HG03095 (cell line): Measurements from ENCODE around the gene VWCE.
A peak's percentile ranks its signal among the peaks of the same experiment; 100 is the strongest.

ENCODE experiments used
- ATAC-seq: cut with Tn5 transposase; IDR thresholded peaks from one replicate; pipeline ENCODE4 v1.9.1; 2021; ENCODE audit warnings: moderate library complexity; ENCODE audit not compliant: unreplicated experiment

Gene VWCE

DNA sequence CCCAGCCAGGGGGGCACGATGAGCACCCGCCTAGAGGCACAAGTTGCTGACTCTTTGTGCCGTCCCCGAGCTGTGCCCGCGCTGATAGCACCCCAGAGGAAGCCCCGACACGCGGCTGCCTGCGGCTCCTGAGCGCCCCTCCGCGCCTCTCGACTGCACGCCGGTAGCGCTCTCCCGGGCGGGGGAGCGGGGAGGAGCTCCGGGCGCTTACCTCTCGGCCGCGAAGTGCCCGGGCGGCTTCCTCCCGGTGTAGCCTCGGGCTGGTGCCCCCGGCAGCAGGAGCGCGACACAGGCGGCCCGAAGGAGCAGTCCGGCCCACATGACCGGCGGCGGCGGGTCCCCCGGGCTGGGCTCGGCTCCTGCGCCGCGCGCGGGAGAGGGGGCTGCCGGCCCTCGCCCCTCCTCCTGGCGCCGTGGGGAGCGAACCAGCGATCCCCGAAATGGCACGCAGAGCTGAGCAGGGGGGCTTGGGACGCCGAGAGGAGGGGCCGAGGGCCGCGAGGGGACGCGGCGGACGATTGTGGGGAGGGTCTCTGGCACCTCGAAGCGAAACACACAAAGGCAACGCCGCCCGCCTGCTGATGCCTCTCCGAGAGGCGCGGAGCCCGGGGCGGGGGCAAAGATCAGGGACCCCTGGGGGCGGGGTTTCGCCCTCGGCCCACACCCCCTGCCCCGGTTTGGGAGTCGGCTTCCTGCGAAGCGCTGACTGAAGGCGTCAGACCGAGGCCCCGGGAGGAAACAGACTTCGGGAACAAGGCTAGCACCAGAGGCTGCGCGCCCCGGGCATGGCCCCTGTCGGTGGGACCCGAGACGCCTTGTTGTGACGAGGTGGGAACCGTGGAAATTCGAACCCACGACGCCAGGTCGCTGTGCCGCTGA lies at the start of gene VWCE:
Gene VWCE (minus strand): TSS at position 600 of the 879 bp plus-strand sequence. CDS start 279 bp downstream, at position 321.
- ATAC-seq = peak; percentile 76

GRCh38 chr11:61343792-61344745 lies 49.0 kb upstream of the VWCE start:
- ATAC-seq = no peak

GRCh38 chr11:61342207-61342803 lies 47.2 kb upstream of the VWCE start:
- ATAC-seq = no peak

GRCh38 chr11:61341706-61342105 lies 46.6 kb upstream of the VWCE start:
- ATAC-seq = no peak

- no peak for ATAC-seq
These were observed 45.9 kb upstream of the VWCE start for GRCh38 chr11:61340979-61341378.

GRCh38 chr11:61339490-61339878 lies 44.4 kb upstream of the VWCE start:
- no peak for ATAC-seq

DNA sequence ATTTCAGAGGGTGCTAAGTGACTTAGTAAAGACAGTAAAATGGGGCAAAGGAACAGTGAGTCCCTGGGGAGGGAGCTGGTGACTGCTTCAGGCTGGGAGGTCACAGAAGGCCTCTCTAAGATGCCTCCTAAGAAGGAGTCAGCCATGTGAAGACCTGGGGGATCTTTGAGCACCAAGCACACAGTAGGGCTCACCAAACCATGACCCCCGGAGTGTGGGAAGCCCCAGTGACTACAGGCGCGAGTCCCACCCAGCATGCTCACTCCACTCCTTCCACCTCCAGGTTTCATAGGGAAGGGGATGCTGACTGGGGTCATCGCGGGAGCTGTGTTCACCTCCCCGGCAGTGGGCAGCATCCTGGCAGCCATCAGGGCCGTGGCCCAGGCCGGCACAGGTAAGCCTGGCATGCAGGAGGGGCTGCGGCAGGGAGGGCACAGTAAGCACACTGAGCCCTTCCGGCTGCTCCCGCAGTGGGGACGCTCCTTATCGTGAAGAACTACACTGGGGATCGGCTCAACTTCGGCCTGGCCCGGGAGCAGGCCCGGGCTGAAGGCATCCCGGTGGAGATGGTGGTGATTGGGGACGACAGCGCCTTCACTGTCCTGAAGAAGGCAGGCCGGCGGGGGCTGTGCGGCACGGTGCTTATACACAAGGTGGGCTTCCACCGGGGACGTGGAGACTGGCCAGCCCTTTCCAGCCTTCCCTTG lies 43.8 kb upstream of the VWCE start:
- ATAC-seq = no peak

DNA sequence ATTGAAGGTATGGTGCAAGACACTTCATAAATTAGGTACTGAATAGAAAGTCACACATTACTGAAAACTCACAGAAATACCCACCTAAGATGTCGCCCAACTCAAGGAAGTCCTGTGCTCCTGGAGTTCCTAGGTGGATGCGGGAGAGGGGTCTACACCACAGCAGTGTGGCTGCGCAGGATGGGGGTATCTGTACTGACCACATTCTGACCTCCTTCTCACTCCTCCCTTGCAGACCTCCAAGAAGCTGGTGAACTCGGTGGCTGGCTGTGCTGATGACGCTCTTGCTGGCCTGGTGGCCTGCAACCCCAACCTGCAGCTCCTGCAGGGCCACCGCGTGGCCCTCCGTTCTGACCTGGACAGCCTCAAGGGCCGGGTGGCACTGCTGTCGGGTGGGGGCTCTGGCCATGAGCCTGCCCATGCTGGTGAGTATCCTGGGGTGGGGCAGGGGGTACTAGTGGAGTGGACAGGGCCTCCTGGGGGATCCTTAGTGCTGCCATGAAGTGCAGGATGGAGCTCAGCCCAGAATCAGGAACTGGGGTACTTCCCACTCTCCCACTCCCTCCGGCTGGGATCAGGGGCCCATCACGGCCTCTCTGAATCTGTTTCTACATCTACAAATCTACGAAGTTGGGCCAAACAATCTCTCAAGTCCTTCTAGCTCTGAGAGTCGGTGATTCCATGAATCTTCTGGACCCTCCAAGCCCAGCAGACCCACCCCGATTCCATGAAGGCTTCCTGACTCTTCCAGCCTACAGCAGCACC lies 42.8 kb upstream of the VWCE start:
- ATAC-seq = no peak

DNA sequence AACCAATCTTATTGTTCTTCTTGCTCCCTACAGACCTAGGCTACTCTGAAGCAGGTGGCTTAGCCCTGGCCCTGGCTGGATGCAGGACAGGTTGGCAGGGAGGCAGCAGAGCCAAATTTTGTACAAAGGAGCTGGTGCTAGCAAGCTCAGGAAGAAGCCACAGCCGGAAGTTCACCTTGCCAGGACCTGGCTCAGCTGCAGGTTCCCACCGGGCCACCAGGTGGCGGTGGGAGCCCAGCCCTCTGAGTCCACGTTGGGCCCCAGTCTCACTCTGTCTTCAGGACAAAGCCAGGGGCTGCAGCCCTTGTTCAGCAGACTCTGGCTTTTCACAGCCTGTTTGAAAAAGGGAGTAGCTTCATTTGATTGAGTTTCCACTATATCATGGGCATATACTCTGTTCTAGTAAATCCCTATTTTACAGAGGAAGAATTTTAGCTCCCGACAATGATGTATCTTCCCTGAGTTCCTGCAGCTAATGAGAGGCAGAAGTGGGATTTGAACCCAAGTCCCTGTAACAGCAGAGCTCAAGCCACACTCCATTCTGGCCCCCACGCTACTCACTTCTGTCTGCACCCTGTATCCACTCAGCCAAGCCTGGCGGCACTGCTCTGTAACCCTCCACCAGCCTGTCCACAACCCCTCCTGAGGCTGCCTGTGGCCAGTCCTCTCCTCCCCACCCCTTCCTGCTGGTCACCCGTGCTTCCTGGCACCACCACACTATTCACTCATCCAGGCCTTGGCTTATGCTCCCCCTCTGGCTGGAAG lies 41.2 kb upstream of the VWCE start:
- ATAC-seq = peak; percentile 45

- ATAC-seq = no peak
These were observed 40.2 kb upstream of the VWCE start for GRCh38 chr11:61335355-61335710.

DNA sequence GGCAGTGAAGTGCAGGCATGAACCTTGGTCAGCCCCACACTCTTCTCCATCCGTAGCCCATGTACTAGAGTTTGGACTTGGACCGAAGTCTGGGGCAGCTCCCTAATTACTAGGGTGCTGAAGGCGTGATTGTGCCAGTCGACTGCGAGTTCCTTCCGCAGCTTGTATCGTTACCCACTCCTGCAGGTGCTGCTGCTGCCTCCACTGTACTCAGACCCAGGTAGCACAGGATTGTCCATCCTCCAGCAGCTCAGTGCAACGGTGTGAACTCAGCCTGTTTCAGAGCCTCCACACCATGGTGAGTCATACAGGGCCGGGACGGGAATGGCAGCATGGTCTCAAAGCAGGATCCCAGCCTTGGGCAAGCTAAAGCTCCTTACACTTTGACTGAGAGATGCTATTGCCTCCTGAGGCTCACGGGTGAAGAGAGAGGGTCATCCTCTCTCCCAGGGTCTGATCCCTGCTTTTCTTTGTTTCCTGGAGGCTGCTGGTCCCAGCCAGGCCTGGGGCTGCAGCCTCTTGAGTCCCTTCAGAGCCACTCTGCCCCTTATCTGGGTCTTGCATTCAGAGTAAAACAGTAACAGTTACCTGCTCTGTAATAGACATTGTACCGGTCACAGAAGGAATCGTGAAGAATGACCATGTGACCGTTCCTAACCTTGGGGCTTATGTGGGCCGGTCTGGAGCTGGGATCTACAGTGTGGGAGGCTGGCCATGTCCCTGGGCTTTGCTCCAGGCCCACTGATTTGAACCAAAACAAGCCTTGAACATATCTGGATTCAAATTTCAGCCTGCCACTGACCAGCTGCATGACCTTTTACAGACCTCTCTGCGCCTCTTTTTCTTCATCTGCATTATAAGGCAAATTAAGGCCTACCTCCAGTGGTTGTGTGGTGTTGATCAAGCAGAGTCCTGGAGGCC lies 39.6 kb upstream of the VWCE start:
- no peak for ATAC-seq

- ATAC-seq = no peak
These were observed 38.7 kb upstream of the VWCE start for GRCh38 chr11:61333550-61334433.

DNA sequence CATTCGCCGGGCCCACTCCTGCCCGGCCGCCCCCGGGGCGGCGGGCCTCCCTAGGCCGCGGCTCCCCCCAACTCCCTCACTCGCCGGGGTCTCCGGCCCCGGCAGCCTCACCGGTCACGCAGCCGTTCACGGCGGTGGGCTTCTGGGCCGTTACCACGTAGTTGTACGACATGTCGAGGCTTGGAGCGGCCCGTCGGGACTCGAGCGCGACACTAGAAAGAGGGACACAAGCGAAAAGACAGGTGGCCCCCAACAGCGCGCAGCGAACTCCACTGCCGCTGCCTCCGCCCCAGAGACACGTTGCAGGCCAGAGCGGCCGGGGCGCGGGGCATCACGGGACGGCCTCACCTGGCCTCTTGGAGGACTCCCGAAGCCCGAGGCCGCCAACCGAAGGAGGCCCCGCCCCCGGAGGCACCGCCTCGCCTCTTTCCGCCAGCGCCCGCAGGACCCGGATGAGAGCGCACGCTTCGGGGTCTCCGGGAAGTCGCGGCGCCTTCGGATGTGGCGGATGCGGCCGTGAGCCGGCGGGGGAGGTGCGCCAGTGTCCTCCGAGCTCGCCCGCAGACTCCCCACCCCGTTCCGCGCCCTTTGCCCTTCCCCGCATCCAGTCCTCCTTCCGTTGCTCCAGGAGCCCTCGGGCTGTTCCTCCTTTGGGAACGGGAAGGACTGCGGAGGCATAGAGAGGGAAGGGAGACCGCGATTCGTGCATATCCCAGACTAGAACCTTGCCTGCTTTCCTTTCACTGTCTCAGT lies 37.9 kb upstream of the VWCE start, which contains the start of the genes DDB1 and TKFC:
Gene DDB1 (minus strand): TSS at position 309 of the 753 bp plus-strand sequence. CDS start 137 bp downstream, at position 172.
Gene TKFC (plus strand): TSS at position 432 of the 753 bp plus-strand sequence. CDS start 1,501 bp downstream, outside the sequence.
- peak; percentile 90 for ATAC-seq

GRCh38 chr11:61332281-61332796 lies 37.2 kb upstream of the VWCE start:
- ATAC-seq = no peak

DNA sequence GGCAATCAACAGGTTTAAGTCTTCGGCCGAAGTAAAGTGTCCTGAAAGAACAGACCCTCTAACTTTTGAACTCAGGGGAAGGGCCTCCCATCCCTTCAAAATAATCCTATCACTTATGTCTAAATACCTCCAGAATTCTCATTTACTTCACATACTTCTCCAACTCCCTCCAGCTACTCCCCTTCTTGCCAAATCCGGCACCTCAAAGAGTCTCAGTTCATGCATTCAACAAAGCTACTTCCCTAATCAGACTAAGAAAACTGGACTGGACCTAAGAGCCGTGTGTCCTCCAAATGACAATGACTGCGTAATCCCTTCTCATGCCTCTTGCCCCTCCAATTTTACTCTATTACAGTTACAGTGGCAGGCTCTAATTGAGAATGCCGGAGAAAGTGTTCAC lies 36.5 kb upstream of the VWCE start:
- no peak for ATAC-seq

GRCh38 chr11:61329871-61330270 lies 34.8 kb upstream of the VWCE start:
- ATAC-seq = no peak
